HepG2 (cell line): ENCODE measurements around the gene G6PC3. TPM values are rescaled to one million over a fixed set of nuclear protein-coding genes. Genes with fewer than 3 reads are reported as not detected.

ENCODE experiments used
- CENPX ChIP-seq: sonication (generic); formaldehyde crosslinking; IDR thresholded peaks from 2 replicates; pipeline ENCODE4 v1.9.0; 2021; ENCODE audit warnings: mild to moderate bottlenecking, missing genetic modification reagents, moderate library complexity
- GPN1 ChIP-seq: sonication (generic); formaldehyde crosslinking; IDR thresholded peaks from 2 replicates; pipeline ENCODE4 v1.5.1; 2020; ENCODE audit warnings: missing genetic modification reagents, borderline replicate concordance
- GTF2F1 ChIP-seq: fragments of 150-350 bp; IDR thresholded peaks from 2 replicates; pipeline ENCODE4 v1.6.1; 2014; ENCODE audit warnings: low read length
- HNF1B ChIP-seq: sonication (generic); formaldehyde crosslinking; IDR thresholded peaks from 2 replicates; pipeline ENCODE4 v1.5.1; 2020; ENCODE audit warnings: mild to moderate bottlenecking, moderate library complexity, missing genetic modification reagents
- HOXA3 ChIP-seq: sonication (generic); formaldehyde crosslinking; IDR thresholded peaks from 2 replicates; pipeline ENCODE4 v1.5.0; 2020; ENCODE audit warnings: missing genetic modification reagents
- KDM1A ChIP-seq: IDR thresholded peaks from 2 replicates; pipeline ENCODE4 v1.6.1; 2016; ENCODE audit warnings: missing compliant biosample characterization
- KDM5B ChIP-seq: sonication (generic); formaldehyde crosslinking; IDR thresholded peaks from 2 replicates; pipeline ENCODE4 v1.4.0; 2020; ENCODE audit warnings: missing genetic modification reagents, mild to moderate bottlenecking, borderline replicate concordance
- KLF13 ChIP-seq: sonication (generic); formaldehyde crosslinking; IDR thresholded peaks from 2 replicates; pipeline ENCODE4 v1.4.0; 2020; ENCODE audit warnings: mild to moderate bottlenecking, missing genetic modification reagents
- MBNL3 ChIP-seq: fragments of 250-450 bp; sonication (Bioruptor Pico); conservative IDR thresholded peaks from 2 replicates; pipeline ENCODE4 v1.8.0; 2022; ENCODE audit warnings: mild to moderate bottlenecking, inconsistent platforms
- NR0B2 ChIP-seq: sonication (generic); formaldehyde crosslinking; IDR thresholded peaks from 2 replicates; pipeline ENCODE4 v1.4.0; 2020; ENCODE audit warnings: mild to moderate bottlenecking, missing genetic modification reagents
- PRPF4 ChIP-seq: fragments of 200-400 bp; formaldehyde crosslinking; IDR thresholded peaks from 2 replicates; pipeline ENCODE4 v1.6.1; 2016; ENCODE audit warnings: low read length, low read depth; ENCODE audit not compliant: poor library complexity, severe bottlenecking
- PTBP1 ChIP-seq: fragments of 200-400 bp; formaldehyde crosslinking; IDR thresholded peaks from 2 replicates; pipeline ENCODE4 v1.6.1; 2018; ENCODE audit warnings: low read length, low read depth; ENCODE audit not compliant: poor library complexity, severe bottlenecking
- RORA ChIP-seq: sonication (generic); formaldehyde crosslinking; IDR thresholded peaks from 2 replicates; pipeline ENCODE4 v1.5.0; 2020; ENCODE audit warnings: mild to moderate bottlenecking, missing genetic modification reagents, moderate library complexity
- SP1 ChIP-seq, 2 experiments: fragments of 450-650 bp in 1 of 2; sonication (generic) in 1 of 2; formaldehyde crosslinking in 1 of 2; IDR thresholded peaks; 2 replicates each; pipeline versions ENCODE4 v1.4.0 to v1.6.1; 2016 to 2020; ENCODE audit warnings: missing genetic modification reagents in 1 of 2
- TAF15 ChIP-seq: fragments of 200-400 bp; formaldehyde crosslinking; IDR thresholded peaks from one replicate; pipeline ENCODE4 v1.6.1; 2018; ENCODE audit warnings: mild to moderate bottlenecking, low read depth, low read length; ENCODE audit not compliant: poor library complexity, severe bottlenecking
- TARDBP ChIP-seq: sonication (generic); formaldehyde crosslinking; IDR thresholded peaks from 2 replicates; pipeline ENCODE4 v1.8.0; 2022; ENCODE audit warnings: mild to moderate bottlenecking, missing genetic modification reagents
- THAP7 ChIP-seq: sonication (generic); formaldehyde crosslinking; IDR thresholded peaks from 2 replicates; pipeline ENCODE4 v1.8.1; 2023; ENCODE audit warnings: mild to moderate bottlenecking, missing genetic modification reagents
- TOPORS ChIP-seq: sonication (generic); formaldehyde crosslinking; IDR thresholded peaks from 2 replicates; pipeline ENCODE4 v1.8.0; 2023; ENCODE audit warnings: mild to moderate bottlenecking, missing genetic modification reagents
- U2AF2 ChIP-seq: fragments of 200-400 bp; formaldehyde crosslinking; IDR thresholded peaks from 2 replicates; pipeline ENCODE4 v1.6.1; 2017; ENCODE audit warnings: low read depth, mild to moderate bottlenecking, low read length
- WIZ ChIP-seq: sonication (generic); formaldehyde crosslinking; IDR thresholded peaks from 2 replicates; pipeline ENCODE4 v1.5.1; 2020; ENCODE audit warnings: mild to moderate bottlenecking, missing genetic modification reagents
- ZFP1 ChIP-seq: IDR thresholded peaks from 2 replicates; pipeline ENCODE4 v1.6.1; 2016
- ZNF24 ChIP-seq: fragments of 450-650 bp; IDR thresholded peaks from 2 replicates; pipeline ENCODE4 v1.6.1; 2017; ENCODE audit warnings: antibody characterized with exemption, mild to moderate bottlenecking
- ZNF382 ChIP-seq: sonication (generic); formaldehyde crosslinking; IDR thresholded peaks from 2 replicates; pipeline ENCODE4 v1.5.0; 2020; ENCODE audit warnings: missing genetic modification reagents, mild to moderate bottlenecking, borderline replicate concordance
- ZNF431 ChIP-seq: sonication (generic); formaldehyde crosslinking; IDR thresholded peaks from 2 replicates; pipeline ENCODE4 v1.9.0; 2022; ENCODE audit warnings: missing genetic modification reagents, low read depth, mild to moderate bottlenecking, borderline replicate concordance
- ZNF530 ChIP-seq: sonication (generic); formaldehyde crosslinking; IDR thresholded peaks from 2 replicates; pipeline ENCODE4 v1.5.0; 2020; ENCODE audit warnings: low read depth, mild to moderate bottlenecking, missing genetic modification reagents
- ZNF607 ChIP-seq: sonication (generic); formaldehyde crosslinking; IDR thresholded peaks from 2 replicates; pipeline ENCODE4 v1.5.1; 2020; ENCODE audit warnings: missing genetic modification reagents, mild to moderate bottlenecking, borderline replicate concordance
- ZNF644 ChIP-seq: IDR thresholded peaks from 2 replicates; pipeline ENCODE4 v1.6.1; 2016; ENCODE audit warnings: low read depth
- ZNF780A ChIP-seq: sonication (generic); formaldehyde crosslinking; IDR thresholded peaks from 2 replicates; pipeline ENCODE4 v1.8.0; 2022; ENCODE audit warnings: mild to moderate bottlenecking, missing genetic modification reagents, moderate library complexity
- ZNF879 ChIP-seq: sonication (generic); formaldehyde crosslinking; IDR thresholded peaks from 2 replicates; pipeline ENCODE4 v1.8.1; 2023; ENCODE audit warnings: missing genetic modification reagents
- polyA plus RNA-seq, 8 experiments: library from polyadenylated mRNA; depleted of rRNA in 3 of 8; stranded (reverse) in 7 of 8; unstranded in 1 of 8; fragments of >200 nt; fragmentation: Illumina TruSeq in 4 of 8; extraction: Trizol in 4 of 8; gene quantifications; 2 replicates each; pipeline versions ENCODE4 v1.2.1 to v1.2.3, GENCODE V29; 2011 to 2016; ENCODE audit warnings: low read depth in 4 of 8, missing spikeins in 1 of 8, mixed read lengths in 1 of 8; ENCODE audit not compliant: insufficient read depth in 1 of 8
- total RNA-seq, 5 experiments: library from RNA; depleted of rRNA; stranded (reverse); fragments of >200 nt; fragmentation: Illumina TruSeq; extraction: Trizol; gene quantifications; 2 replicates each; pipeline ENCODE4 v1.2.3, GENCODE V29; 2016; ENCODE audit warnings: low read depth in 1 of 5

The G6PC3 gene
- total and polyA plus RNA-seq, 2 of the 13 experiments (the other 11 are each of a cell fraction or from before 2014, with no cell fraction given) = 38.5 to 75.8 TPM

- TF ChIP-seq KDM1A (CRISPR knock-in tag) (peak; percentile 71; the same call in 1 of the 2 replicates), GTF2F1 (peak; percentile 81), HNF1B (CRISPR knock-in tag) (peak; percentile 99), ZNF644 (CRISPR knock-in tag) (no peak), RORA (CRISPR knock-in tag) (no peak), ZNF780A (CRISPR knock-in tag) (no peak; the same call in 1 of the 2 replicates), U2AF2 (0 out of 2 replicates have a peak, but pooled peaks have one; percentile 67), THAP7 (CRISPR knock-in tag) (peak; percentile 29; the same call in 1 of the 2 replicates), TARDBP (CRISPR knock-in tag) (peak; percentile 100), ZNF607 (CRISPR knock-in tag) (peak; percentile 98), TAF15 (peak; percentile 73), SP1 (IDR thresholded peaks at IDR 0.05) (no peak), SP1 (CRISPR knock-in tag; IDR thresholded peaks at IDR 0.05) (peak; percentile 80), PRPF4 (peak; percentile 99), CENPX (CRISPR knock-in tag) (no peak), ZFP1 (CRISPR knock-in tag) (peak; percentile 88), MBNL3 (CRISPR knock-in tag) (0 out of 2 replicates have a peak, but pooled peaks have one; percentile 43), HOXA3 (CRISPR knock-in tag) (peak; percentile 91), KLF13 (0 out of 2 replicates have a peak, but pooled peaks have one; percentile 18), ZNF382 (CRISPR knock-in tag) (no peak), TOPORS (CRISPR knock-in tag) (peak; percentile 88), KDM5B (CRISPR knock-in tag) (peak; percentile 95), ZNF530 (CRISPR knock-in tag) (no peak), ZNF879 (CRISPR knock-in tag) (peak; percentile 69; the same call in 1 of the 2 replicates), ZNF24 (peak; percentile 31; the same call in 1 of the 2 replicates), WIZ (CRISPR knock-in tag) (0 out of 2 replicates have a peak, but pooled peaks have one; percentile 57), GPN1 (CRISPR knock-in tag) (no peak), NR0B2 (CRISPR knock-in tag) (peak; percentile 74), ZNF431 (CRISPR knock-in tag) (peak; percentile 95), PTBP1 (peak; percentile 51)
These were observed 40.5 kb downstream of the G6PC3 start (continued) for GRCh38 chr17:44110823-44111633.
